HEK293T (cell line): ENCODE measurements around the gene ATAD3C.
"Not testable (repeated sequence)": the region's sequence is repeated elsewhere in the genome, so short reads cannot be mapped to it uniquely, and the experiment has no call there.

ENCODE experiments used
- ARNT ChIP-seq: fragments of 450-650 bp; IDR thresholded peaks from 2 replicates; pipeline ENCODE4 v1.6.1; 2017; ENCODE audit warnings: mild to moderate bottlenecking
- BHLHE40 ChIP-seq: fragments of 450-650 bp; IDR thresholded peaks from 2 replicates; pipeline ENCODE4 v1.6.1; 2016; ENCODE audit warnings: mild to moderate bottlenecking, moderate library complexity, borderline replicate concordance
- ELF4 ChIP-seq: fragments of 450-650 bp; IDR thresholded peaks from 2 replicates; pipeline ENCODE4 v1.6.1; 2017; ENCODE audit warnings: antibody characterized with exemption
- FOXA1 ChIP-seq: fragments of 450-650 bp; IDR thresholded peaks from 2 replicates; pipeline ENCODE4 v1.6.1; 2016; ENCODE audit warnings: mild to moderate bottlenecking
- FOXK2 ChIP-seq: fragments of 450-650 bp; IDR thresholded peaks from 2 replicates; pipeline ENCODE4 v1.6.1; 2016; ENCODE audit warnings: mild to moderate bottlenecking
- FOXM1 ChIP-seq: fragments of 450-650 bp; IDR thresholded peaks from 2 replicates; pipeline ENCODE4 v1.6.1; 2017; ENCODE audit warnings: mild to moderate bottlenecking, borderline replicate concordance
- HDGF ChIP-seq: fragments of 450-650 bp; IDR thresholded peaks from 2 replicates; pipeline ENCODE4 v1.6.1; 2017; ENCODE audit warnings: antibody characterized with exemption, borderline replicate concordance
- L3MBTL2 ChIP-seq: fragments of 450-650 bp; conservative IDR thresholded peaks from 2 replicates; pipeline ENCODE4 v1.6.1; 2016; ENCODE audit warnings: mild to moderate bottlenecking
- LEF1 ChIP-seq: fragments of 450-650 bp; IDR thresholded peaks from 2 replicates; pipeline ENCODE4 v1.6.1; 2017; ENCODE audit warnings: mild to moderate bottlenecking, borderline replicate concordance
- NFRKB ChIP-seq: fragments of 450-650 bp; IDR thresholded peaks from 2 replicates; pipeline ENCODE4 v1.6.1; 2016; ENCODE audit warnings: mild to moderate bottlenecking, moderate library complexity
- SP1 ChIP-seq: fragments of 450-650 bp; IDR thresholded peaks from 2 replicates; pipeline ENCODE4 v1.6.1; 2017
- SUZ12 ChIP-seq: fragments of 450-650 bp; IDR thresholded peaks from 2 replicates; pipeline ENCODE4 v1.6.1; 2016; ENCODE audit warnings: mild to moderate bottlenecking
- ZNF384 ChIP-seq: fragments of 450-650 bp; IDR thresholded peaks from 2 replicates; pipeline ENCODE4 v1.6.1; 2016
- TF ChIP-seq, protein P1 (sequence below): fragments of 450-650 bp; IDR thresholded peaks from 2 replicates; pipeline ENCODE4 v1.6.1; 2016

GRCh38 chr1:1456683-1457255 is 7.3 kb downstream of the ATAD3C start:
- TF ChIP-seq LEF1, SUZ12, SP1, FOXK2, BHLHE40, FOXA1, HDGF, ELF4, FOXM1, NFRKB, L3MBTL2, ZNF384, ARNT: not testable (repeated sequence)
- TF ChIP-seq, protein P1, sequence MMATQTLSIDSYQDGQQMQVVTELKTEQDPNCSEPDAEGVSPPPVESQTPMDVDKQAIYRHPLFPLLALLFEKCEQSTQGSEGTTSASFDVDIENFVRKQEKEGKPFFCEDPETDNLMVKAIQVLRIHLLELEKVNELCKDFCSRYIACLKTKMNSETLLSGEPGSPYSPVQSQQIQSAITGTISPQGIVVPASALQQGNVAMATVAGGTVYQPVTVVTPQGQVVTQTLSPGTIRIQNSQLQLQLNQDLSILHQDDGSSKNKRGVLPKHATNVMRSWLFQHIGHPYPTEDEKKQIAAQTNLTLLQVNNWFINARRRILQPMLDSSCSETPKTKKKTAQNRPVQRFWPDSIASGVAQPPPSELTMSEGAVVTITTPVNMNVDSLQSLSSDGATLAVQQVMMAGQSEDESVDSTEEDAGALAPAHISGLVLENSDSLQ = not testable (repeated sequence)
